IPS-NIHi7 (cell line): ENCODE data around the gene SNW1.
"Not testable (repeated sequence)": the region's sequence is repeated elsewhere in the genome, so short reads cannot be mapped to it uniquely, and the experiment has no call there.

Experiments
- DNase-seq: peaks from one replicate; pipeline ENCODE4 v3.0.0; 2012; ENCODE audit warnings: mixed read lengths; ENCODE audit errors: extremely low spot score

The SNW1 gene

DNA sequence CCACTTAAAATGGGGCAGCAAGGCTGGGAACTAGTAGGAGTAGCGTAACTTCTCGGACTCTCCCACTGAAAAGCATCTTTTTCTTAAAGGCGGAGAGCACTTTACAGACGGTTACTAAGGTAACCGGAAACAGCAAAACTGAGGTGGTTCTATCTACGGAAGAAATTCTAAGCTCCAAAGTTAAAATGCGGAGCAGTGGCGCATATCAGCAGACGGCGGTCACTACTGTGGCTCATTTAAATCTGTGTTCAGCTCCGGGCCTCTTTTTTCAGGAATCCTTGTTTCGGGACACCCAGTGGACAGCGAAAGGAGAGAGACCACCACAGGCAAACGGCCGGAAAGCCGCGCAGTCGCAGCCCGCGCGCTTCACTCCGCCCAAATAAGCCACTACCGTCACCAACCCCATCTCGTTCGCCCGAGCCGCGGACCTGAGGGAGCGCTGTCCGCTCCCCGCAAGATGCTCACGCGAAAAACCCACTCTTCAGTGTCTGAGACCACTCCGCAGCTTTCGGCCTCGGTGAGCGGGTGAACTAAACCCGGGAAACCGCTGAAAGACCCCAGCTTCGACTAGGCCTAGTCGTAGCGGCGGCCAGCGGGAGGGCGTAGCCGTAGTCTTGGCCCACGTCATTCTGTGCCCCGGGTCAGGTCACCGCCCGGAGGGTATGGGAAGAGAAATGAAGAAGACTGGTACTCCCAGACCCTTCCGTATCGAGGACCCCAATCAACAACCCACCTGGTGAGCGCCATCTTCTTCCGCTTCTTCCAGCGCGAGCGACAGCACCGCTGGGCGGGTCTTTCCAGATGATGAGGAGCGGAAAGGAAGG is at the start of gene SNW1:
Gene SNW1, minus strand, starts transcription at position 776 of the 824 bp plus-strand sequence. Its CDS starts 29 bp downstream, at position 747.
- DNase-seq, result peak; percentile 96

DNA sequence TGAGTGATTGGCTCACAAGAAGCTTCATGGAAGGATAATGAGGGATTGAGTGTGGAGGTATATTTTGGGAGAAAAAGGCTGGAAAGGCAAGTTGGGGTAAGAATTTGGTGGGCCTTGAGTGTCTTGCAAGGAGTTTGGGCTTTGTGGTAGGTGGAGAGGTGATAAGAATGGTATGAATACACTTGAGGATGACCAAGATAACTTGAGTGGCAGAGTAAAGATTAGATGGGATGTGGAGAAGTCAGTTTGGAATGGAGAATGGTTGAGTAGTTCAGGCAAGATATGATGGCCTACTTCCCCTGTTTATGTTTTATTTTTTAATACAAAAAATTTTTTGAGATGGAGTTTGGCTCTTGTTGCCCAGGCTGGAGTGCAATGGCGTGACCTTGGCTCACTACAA is 48.1 kb upstream of the SNW1 start:
- DNase-seq, result no peak

DNA sequence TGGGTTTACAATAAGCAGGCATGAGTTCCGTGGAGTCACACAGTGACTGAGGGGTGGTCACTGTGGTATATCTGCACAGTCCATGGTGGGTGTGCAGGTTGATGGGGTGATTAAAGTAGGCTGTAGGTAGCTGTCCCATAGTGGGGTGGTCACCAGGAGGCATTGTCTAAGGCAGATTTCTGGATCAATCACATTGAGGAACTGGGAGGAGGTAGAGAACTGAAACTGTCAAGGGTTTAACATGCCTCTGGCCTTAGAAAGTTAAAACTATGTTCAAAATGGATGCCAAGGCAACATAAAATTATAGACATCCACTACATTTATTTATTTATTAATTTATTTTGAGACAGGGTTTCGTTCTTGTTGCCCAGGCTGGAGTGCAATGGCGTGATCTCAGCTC is 47.3 kb upstream of the SNW1 start:
- no peak for DNase-seq

DNA sequence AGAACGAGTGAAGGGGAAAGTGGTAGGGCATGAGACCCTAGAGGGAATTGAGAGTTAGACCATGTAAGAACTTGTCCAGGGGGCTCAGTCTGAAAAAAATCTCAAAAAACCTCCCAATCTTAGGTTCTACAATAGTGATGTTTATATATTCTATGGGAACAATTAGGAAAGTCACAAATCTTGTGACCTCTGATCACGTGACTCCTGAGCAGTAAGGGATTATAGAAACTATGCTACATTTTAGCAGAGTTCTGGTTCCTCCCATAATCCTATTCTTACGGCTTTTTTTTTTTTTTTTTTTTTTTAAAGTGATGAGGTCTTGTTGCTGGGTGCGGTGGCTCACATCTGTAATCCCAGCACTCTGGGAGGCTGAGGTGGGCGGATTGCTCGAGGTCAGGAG is 44.8 kb upstream of the SNW1 start:
- no peak for DNase-seq

DNA sequence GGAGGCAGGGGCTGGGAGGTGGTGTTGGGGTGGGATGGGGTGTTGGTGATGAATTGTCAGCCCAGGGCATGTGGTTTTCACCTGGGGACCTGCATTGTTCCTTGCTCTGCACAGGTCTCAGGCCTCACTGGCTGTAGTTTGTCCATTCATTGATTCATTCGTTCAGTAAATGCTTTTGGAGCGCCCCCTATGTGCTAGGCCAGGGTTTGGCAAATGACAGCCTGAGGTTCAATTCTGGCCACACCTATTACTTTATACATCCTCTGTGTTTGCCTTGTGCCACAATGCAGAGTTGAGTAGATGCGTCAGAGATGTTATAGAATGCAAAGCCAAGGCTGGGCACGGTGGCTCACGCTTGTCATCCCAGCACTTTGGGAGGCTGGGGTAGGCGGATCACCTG is 43.6 kb upstream of the SNW1 start:
- DNase-seq, result peak; percentile 69

DNA sequence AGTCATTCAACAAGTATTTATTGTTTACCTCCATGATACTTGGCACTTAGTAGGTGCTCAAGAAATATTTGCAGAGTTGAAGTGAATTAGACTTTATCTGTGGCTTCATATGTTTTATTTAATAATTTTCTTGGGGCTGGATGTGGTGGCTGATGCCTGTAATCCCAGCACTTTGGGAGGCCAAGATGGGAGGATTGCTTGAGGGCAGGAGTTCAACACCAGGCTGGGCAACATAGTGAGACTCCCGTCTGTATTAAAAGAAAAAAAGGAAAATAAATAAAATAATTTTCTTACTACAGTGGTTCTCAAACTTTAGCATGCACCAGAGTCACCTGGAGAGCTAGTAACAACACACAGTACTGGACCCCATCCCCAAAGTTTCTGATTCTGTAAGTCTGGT is 39.9 kb upstream of the SNW1 start:
- DNase-seq, result no peak

DNA sequence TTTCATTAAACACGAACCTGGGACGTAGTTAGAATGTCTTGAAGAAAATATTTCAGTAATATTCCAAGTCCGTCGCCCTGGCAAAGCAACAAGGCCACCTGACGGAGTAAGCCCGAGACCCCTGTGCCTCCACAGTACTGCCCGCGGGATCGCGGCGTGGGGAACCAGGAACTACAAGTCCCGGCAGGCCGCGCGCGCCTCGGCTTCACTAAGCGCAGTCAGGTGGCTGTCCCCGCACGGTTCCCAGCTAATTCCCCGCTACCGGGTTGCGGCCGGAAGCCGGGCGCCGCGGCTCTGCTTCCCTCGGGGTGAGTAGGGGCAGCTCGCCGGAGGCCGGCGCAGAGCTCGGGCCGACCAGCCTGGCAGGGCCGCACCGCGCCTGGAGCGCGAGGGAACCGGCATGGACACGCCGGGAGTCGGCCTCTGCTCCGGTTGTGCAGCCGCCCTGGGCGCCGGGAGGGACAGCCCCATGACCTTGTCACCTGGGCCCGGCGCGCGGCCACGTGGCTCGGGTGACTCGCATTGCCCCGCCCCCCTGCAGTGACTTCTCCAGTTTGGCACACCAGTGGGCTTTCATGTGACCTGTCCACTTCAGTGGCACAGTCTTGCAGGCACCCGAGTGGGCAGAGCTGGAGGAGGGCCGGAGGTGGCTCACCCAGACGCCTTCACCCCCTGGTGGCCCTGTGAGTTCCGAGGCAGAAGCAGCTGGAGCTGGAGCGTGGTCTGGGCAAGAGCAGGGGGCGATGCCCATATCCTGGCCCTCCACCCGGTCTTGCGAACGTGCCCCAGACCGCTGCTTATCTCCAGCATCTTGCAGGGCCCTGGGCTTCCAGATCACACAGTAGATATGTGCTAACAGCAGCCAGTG is 39.1 kb upstream of the SNW1 start, which contains the start of gene ADCK1:
Gene ADCK1, plus strand, starts transcription at position 247 of the 868 bp plus-strand sequence. CDS start 18,870 bp downstream, outside the sequence.
- DNase-seq, result peak; percentile 82

DNA sequence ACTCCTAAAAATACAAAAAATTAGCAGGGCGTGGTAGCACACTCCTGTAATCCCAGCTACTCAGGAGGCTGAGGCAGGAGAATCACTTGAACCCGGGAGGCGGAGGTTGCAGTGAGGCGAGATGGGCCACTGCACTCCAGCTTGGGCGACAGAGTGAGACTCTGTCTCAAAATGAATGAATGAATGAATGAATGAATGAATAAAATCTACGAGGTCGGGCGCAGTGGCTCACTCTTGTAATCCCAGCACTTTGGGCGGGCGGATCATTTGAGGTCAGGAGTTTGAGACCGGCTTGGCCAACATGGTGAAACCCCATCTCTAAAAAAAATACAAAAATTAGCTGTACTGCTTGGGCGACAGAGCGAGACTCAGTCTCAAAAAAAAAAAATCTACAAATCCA is 38.5 kb upstream of the SNW1 start:
- not testable (repeated sequence) for DNase-seq

DNA sequence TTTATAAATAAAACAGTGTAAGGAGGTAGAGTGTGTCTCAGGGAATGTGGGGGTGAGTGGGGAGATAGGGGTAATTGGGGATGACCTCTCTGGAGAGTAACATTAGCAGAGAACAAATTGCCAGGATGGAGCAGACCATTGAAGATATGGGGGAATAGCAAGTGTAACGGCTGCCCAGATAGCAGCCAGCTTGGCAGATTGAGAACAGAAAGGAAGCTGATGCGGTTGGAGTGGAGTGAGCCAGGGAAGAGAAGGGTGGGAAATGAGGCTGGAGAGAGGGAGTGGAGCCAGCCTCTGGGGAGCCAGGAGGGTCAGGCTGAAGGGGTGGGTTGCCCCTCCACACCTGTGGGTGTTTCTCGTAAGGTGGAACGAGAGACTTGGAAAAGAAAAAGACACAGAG is 33.4 kb upstream of the SNW1 start:
- DNase-seq, result no peak

DNA sequence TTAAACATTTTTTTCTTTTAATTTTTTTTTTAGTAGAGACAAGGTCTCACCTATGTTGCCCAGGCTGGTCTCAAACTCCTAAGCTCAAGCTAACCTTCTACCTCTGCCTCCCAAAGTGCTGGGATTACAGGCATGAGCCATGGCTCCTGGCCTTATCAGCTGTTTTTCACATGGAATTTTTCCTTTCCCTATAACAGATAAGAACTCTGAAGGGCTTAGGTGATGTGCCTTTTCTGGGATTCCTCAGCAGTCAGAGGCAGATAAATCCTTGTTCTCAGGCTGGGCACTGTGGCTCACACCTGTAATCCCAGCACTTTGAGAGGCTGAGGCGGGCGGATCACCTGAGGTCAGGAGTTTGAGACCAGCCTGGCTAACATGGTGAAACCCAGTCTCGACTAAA is 32.3 kb upstream of the SNW1 start:
- not testable (repeated sequence) for DNase-seq

DNA sequence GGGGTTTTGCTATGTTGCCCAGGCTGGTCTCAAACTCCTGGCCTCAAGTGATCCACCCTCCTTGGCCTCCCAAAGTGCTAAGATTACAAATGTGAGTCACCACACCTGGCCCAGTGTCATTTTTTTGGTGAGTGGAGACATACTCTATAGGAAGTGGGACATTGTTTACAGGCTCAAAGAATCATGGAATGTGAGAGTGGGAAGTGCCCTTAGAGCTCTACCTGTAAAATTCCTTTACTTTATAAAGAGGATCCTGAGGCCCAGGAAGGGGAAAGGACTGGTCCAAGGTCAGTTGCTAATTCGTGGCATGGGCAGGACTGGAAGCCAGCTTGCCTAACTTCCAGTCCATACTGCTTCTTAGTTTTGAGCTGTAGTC is 30.3 kb upstream of the SNW1 start:
- DNase-seq, result no peak

DNA sequence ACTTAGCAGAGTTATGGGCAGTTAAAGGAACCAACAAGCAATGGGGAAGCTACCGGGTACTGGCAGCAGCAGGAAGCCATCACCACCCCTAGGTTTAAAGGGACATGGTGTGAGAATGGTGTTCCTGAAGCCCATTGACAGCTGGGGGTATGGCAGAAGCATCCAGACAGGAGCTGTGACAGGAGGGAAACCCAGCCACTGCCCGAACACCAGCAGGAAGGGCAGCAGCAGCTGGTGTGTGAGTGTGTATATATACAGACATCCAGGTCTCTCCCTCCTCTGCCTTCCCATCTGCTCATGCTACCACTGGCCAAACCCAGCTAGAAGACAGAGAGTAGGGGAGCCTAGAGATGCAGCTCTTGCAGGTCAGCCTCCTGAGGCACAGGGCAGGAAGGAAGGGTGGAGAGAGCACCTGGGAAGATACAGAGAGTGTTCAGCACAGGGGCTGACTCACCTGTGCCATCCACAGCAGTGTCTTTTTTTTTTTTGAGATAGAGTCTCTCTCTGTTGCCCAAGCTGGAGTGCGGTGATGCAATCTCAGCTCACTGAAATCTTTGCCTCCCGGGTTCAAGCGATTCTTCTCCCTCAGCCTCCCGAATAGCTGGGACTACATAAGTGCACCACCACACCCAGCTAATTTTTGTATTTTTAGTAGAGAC is 29.7 kb upstream of the SNW1 start:
- no peak for DNase-seq

DNA sequence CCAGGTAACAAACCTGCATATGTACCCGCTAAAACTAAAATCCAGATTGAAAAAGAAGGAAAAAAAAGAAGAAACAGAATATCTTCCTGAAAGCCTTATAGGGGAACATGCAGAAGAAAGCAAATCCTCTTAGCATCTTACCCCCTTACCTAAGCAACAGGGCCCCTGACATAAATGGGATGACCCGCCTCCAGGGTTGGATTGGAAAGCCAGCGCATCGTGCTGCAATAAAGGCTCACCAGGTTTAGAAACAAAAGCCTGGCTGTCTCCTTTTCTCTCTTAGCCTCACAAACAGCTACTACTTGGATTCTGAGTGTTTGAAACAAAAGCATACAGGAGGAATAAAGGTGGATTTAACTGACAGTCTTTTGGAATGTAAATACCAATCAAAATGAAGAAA is 25.2 kb upstream of the SNW1 start:
- DNase-seq, result no peak

DNA sequence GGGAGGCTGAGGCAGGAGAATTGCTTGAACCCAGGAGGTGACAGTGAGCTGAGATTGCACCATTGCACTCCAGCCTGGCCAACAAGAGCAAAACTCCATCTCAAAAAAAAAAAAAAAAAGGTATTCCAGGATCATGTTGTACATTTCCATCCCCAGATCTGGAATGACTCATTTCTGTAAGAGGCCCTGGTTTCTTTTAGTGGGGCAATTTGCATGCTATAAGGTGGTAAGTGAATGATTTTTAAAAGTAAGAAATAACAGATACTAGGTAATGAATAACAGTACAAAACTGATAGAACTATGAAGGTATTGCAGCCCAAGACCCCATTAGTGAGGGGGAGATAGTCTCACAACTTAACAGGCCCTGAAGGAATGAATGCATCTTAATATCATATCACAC is 21.2 kb upstream of the SNW1 start:
- DNase-seq, result no peak

DNA sequence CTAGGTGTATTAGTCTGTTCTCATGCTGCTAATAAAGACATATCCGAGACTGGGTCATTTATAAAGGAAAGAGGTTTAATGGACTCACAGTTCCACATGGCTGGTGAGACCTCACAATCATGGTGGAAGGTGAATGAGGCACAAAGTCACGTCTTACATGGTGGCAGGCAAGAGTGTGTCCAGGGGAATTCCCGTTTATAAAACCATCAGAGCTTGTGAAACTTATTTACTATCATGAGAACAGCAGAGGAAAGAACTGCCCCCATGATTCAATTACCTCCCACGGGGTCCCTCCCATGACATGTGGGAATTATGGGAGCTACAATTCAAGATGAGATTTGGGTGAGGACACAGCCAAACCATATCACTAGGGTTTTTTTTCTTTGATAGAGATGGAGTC is 13.0 kb upstream of the SNW1 start:
- DNase-seq, result not testable (repeated sequence)

DNA sequence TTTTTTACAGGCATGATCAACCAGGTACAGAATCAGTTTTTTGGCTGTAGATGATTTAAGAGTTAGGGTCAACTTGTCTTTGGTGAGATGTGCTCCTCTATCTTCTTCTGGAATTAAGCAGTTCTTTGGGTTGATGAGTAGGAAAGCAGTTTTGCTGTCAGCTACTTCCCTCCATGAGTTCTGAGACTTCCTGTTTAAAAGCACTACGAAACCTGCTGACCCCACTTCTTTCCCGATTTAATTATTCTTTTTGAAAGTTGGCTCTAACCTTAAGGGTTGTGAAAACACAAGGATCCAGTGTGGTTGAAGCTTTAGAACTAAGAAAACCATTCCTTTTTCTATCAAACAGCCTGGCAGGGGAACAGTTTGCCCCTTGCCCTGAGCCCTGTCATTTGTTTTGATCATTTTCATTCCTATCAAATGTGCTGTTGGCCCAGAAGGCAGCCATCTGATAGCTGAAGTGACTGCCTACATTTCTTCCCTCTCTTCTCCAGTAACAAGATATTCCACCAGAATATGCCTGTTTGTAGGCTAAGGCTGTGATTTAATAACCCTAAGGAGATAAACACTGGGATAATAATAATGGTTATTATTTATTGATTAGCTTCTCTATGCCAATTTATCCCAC is 7.6 kb upstream of the SNW1 start:
- DNase-seq, result not testable (repeated sequence)

DNA sequence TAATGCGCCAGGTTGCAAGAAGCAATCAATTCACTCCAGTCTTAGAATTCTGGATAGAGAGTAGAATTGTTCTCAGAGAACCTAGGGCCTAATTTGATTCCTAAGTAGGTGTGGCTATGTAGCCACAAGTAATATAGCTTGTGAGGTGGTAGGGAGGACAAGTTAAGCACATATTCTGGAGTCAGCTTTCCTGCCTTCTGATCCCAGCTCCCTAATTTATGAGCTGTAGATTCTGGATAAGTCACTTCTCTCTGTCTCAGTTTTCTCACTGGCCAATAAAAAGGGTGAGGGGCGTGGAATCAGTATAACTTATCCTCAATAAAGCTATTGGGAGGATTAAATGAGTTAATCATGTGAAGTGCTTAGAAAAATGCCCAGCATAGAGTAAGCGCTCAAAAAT is 3.0 kb upstream of the SNW1 start:
- no peak for DNase-seq

DNA sequence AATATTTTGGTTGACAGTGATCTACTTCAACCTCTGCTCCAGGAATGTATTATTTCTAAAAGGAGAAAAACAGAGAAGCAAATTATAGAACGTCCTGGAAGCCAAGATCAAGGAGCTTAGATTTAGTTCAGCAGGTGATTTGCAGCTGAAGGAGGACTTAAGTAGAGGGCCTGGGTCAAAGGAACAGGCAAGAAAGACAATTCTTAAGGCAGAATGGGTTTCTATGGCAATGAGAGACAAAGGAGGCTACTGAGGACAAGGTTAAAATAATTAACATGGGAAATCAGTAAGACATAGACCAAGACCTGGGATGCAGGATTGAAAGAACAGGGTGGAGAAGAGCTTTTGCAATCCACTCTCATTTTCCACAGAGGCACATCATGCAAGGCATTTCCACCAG is 2.4 kb upstream of the SNW1 start:
- DNase-seq, result no peak

DNA sequence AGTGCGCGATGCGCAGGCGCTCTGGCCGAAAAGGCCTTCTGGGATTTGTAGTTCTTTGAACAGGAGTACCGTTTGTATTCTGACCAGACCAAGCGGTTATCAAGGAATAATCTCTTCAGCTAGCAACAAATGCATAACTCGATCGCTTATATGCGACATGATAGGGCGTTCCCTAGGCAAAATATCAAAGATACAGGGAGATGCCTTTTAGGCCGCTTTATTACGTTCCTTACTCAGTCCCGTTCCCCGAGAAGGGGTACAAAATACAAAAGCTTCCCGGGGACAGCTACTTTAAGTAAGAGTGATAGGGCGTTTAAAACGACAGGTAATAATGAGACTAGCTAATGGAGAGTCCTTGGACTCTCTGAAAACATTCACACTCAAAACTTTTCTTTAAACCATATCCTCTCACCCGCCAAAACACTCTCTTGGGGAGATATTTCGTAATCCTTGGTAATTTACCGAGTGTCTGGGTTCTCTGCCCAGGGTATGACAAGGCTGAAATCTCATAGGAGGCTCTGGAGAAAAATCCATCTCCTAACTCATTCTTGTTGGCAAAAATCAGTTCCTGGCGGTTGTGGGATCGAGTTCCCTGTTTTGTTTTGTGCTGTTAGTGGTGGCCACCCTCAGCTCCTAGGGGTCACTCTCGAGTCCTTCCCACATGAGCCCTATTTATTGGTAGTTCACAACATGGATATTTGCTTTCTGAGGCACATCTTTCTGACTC is 412 bp upstream of the SNW1 start:
- DNase-seq, result peak; percentile 59

DNA sequence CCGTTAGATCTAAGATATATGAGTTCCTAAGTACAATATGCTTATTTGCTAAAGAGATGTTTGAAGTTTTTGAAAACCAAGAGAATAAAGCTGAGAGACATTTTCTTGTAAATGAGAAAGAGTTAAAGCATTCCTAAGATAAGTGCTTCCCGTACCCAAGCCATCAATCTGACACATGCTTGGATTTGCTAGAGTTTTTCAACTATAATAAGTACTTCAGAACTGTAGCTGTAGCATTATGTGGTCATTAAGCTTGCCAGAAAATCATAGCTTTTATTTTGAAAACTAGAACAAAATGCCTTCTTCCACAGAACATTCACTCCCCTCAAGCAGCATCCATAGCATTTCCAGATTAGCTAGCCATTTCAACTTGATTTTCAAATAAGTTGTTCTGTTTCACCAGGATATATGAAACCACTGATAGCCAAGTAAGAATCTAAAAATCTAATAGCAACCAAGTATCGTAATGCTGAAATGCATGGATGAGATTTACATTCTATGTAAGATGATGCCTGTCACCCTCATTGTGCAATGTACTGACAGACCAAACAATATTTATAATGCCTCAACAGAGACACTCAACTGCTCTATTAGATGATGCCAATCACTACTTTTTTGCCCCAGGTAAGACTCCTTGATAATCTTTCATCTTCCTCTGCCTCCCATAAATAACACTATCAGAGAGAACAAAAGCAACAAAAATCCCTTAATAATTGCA is 8.0 kb downstream of the SNW1 start:
- DNase-seq, result no peak

DNA sequence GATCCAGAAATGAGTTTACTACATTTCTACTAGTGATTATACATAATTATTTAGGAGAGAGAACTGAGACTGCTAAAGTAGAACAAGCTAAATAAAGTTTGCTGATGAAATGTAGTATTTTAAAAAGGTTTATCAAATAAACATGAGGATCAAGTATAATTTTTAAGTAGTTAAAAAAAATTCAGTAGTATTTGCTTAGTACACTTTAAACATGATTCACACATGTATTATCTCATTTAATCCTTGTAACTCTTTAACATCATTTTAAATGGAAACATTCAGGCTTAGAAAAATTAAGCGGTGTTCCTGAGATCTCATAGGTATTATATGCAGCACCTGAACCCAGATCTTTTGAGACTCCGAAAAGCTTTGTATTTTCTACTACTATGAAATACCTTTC is 8.7 kb downstream of the SNW1 start:
- DNase-seq, result no peak
